Endothelial cell of umbilical vein (primary cell): ENCODE results near the gene CLEC16A.

Experiments used
- POLR2A ChIP-seq: IDR thresholded peaks from 2 replicates; pipeline ENCODE4 v1.6.1; 2012; ENCODE audit warnings: low read depth, mild to moderate bottlenecking, control low read depth, low read length
- POLR2AphosphoS5 ChIP-seq: IDR thresholded peaks from 2 replicates; pipeline ENCODE4 v1.6.1; 2012; ENCODE audit warnings: low read depth, mild to moderate bottlenecking, control low read depth, low read length, moderate library complexity; ENCODE audit not compliant: insufficient read depth
- TF ChIP-seq, protein P1 (sequence below), 2 donors: IDR thresholded peaks; 1 replicate in 1 of 2; 2 replicates in 1 of 2; pipeline ENCODE4 v1.5.1; 2011; ENCODE audit warnings: low read length in 2 of 2, mild to moderate bottlenecking in 2 of 2, moderate library complexity in 2 of 2, control low read depth in 1 of 2, inconsistent platforms in 1 of 2, low read depth in 1 of 2; ENCODE audit not compliant: insufficient read depth in 1 of 2; ENCODE audit errors: extremely low read depth in 1 of 2

DNA sequence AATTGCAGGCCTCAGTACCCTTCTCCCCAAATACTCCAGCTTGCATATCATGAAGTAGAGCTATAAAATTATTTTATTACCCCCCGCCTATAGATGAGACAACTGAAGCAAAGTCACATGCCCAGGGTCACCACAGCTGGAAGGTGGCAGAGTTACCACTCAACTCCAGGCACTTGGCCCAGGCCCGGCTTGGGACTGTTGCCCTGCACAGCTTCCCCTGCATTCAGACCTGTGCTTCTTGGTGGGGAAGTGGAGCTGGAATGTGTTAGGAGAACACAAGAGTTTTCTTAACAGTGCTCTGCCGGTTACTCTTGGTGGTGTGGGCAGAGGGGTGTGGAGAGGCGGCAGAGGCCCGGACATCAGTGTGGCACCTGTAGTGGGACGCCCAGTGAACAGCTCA, 162.4 kb downstream of the CLEC16A start:
- TF ChIP-seq, protein P1, sequence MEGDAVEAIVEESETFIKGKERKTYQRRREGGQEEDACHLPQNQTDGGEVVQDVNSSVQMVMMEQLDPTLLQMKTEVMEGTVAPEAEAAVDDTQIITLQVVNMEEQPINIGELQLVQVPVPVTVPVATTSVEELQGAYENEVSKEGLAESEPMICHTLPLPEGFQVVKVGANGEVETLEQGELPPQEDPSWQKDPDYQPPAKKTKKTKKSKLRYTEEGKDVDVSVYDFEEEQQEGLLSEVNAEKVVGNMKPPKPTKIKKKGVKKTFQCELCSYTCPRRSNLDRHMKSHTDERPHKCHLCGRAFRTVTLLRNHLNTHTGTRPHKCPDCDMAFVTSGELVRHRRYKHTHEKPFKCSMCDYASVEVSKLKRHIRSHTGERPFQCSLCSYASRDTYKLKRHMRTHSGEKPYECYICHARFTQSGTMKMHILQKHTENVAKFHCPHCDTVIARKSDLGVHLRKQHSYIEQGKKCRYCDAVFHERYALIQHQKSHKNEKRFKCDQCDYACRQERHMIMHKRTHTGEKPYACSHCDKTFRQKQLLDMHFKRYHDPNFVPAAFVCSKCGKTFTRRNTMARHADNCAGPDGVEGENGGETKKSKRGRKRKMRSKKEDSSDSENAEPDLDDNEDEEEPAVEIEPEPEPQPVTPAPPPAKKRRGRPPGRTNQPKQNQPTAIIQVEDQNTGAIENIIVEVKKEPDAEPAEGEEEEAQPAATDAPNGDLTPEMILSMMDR (IDR thresholded peaks at IDR 0.05; ENCODE audit: extremely low read depth in 1 of 2, insufficient read depth in 1 of 2, low read depth in 1 of 2, low read length in 2 of 2): no peak
- TF ChIP-seq POLR2A (no peak), POLR2AphosphoS5 (no peak)
